ENCODE measurements around the gene SASH3.
"Not testable (repeated sequence)": the region's sequence is repeated elsewhere in the genome, so short reads cannot be mapped to it uniquely, and the experiment has no call there.

SASH3 gene

DNA sequence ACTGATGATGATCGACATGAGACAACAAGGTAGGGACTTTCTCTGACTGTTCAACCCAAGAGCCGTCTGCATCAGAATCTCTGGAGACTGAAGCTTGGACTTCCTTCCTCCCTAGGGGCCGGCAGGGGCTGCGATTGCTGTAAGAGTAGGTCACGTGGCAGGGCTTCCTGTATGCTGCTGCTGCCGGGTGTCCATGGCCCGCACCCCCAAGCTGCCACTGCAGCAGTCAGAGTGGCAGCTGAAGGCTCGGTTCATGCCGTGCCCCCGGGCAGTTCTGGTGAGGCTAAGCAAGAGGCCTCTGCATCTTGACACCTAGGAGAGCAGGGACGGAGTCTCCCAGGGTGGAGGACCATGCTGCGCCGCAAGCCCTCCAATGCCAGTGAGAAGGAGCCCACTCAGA, at the start of gene SASH3:
TSS of gene SASH3 (plus strand) at position 203 of the 400 bp plus-strand sequence. CDS start at position 352, 149 bp downstream.
- peak; percentile 77 for DNase-seq

DNA sequence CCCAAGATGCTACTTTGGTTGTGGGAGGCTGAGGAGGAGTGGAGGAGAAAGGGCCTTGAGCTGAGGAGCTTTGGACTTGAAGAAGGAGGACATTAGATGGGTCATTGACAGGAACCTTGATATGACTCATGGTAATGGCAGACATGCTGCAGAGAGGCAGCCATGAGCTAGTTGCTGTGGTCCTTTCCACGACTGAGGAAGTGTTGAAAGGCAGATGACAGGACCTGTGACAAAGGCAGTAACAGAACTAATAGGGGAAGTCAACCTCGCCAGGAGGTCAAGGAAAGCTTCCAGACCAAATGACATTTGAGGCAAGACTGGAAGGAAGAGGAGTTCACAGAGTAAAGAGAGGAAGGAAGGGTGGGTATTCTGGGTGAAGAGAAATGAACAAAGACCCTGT, 48.5 kb upstream of the SASH3 start:
- peak; percentile 63 for DNase-seq

GRCh38 chrX:129732857-129733256, 46.9 kb upstream of the SASH3 start:
- DNase-seq = no peak

DNA sequence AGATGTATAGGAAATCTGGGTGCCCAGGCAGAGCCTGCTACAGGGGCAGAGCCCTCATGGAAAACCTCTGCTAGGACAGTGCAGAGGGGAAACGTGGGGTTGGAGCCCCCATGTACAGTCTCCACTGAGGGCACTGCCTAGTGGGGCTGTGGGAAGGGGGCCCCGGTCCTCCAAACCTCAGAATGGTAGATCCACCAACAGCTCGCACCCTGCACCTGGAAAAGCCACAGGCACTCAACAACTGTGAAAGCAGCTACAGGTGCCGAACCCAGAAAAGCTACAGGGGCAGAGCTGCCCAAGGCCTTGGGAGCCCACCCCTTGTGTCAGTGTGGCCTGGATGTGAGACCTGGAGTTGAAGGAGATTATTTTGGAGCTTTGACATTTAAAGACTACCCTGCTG, 46.4 kb upstream of the SASH3 start:
- no peak for DNase-seq

DNA sequence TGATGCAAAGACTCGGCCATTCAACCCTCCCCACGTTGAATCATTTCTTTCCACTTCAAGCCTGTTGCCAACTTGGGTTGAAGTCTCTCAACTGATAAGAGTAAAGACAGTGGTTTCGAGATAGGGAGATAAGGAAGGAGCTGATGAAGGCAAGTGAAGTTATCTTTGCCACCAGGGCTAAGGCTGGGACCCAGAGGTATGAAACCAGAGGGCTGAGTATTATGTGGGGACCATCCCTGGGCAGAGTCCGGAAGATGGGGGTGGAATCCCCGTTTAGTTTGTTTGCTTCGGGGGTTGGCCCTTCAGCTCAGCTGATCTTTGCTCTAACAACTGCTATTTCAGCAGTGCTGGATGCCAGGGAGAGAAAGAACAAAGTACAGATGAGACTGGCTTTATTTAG, 43.3 kb upstream of the SASH3 start:
- no peak for DNase-seq

GRCh38 chrX:129737916-129738315, 41.8 kb upstream of the SASH3 start:
- DNase-seq = peak; percentile 69

DNA sequence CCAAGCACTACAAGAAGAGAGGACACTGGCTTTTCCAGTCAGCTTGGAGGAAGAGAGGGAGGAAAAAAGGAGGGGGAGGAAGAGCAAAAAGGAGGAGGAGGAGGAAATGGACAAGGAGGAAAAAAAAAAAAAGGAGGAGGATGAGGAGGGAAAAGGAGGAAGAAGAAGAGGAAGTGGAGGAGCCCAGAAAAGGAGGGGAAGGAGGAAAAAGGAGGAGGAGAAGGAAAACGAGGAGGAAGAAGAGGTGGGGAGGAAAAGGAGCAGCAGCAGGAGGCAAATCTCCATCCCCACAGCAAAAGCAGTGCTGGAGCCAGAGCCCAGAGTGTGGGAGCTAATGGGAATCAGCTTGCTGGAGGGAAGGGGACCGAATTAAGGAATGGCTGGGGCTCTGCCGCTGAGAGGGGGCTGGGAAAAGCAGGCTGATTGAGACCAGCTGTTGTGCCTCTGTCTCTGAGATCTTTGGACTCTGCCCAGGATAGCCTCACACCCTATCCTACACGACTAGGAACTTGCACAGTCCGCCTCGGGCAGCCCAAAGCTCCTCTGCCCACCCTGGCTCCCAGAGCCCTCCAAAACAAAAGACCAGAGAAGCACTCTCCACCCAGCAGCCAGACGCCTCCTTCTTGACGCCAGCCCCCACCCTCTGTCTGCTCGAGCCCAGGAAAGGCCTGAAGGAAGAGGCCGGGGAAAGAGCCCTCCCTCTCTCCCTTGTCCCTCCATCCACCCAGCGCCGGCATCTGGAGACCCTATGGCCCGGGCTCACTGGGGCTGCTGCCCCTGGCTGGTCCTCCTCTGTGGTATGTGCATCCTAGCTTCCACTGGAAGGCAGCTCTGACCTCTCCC, 41.1 kb upstream of the SASH3 start, which contains the start of gene XPNPEP2:
TSS of gene XPNPEP2 (plus strand) at position 514 of the 843 bp plus-strand sequence. CDS start at position 749, 235 bp downstream.
- DNase-seq = no peak

DNA sequence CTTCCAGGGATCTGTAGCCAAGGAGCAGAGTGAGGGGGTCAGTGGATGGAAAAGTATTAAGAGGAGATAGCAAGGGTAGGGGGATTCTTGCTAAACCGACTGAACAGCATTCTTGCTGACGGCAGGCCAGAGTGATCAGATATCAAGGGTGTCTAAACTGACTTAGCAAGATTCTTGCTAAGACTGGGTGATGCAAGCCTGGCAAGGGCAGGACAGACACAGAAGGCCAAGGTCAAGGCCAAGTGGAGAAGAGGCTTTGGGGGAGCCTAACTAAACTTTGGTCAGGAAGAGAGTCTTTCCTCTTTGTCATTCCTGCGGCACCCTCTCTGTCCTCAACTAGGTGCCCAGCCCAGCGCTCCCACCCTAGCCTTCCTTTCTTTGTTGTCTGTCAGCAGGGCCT, 40.2 kb upstream of the SASH3 start:
- DNase-seq = no peak

GRCh38 chrX:129741880-129742758, 37.6 kb upstream of the SASH3 start:
- no peak for DNase-seq

GRCh38 chrX:129742759-129743152, 37.0 kb upstream of the SASH3 start:
- DNase-seq = not testable (repeated sequence)

- DNase-seq = peak; percentile 1
Measured at GRCh38 chrX:129743821-129744220, 35.9 kb upstream of the SASH3 start.

- DNase-seq = no peak
Measured at GRCh38 chrX:129744861-129745321, 34.9 kb upstream of the SASH3 start.

DNA sequence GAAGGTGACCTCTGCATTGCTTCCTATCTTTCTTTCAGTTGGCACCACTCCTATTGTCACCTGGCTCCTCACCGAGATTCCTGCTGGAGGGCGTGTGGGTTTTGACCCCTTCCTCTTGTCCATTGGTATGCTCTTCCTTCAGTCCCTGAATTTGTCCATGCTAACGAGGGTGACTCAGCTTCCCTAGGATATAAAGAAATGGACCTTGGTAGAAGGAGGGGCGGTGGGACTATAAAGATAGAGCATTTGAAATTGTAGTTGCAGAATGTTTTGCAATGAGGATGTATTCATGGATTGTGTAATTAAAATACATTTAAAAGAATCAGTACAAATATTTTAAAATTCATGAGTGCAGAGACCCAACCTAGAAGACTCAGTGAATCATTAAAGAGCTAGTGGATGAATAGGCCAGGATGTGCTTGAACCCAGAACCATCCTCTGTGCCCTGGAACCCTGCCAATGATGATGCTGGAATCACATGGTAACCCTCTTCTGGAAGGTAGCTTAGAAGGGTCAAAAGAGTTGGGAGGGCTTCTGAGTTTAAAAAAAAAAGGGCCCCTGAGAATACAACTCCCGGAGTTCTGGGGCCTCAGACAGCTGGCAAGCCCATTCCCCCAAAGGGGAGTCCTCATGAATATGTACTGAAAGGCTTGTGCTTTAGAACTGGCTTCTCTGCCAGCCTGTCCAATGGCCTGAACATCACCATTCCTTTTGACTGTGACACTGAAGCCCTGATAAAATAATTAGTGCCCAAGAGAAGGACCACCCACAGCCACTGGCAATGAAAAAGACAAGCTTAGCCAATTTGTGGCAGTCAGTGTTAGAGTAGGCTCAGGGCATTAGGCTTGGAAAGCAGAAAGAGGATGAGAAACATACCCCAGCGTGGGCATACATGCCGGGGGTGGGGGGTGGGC, 32.9 kb upstream of the SASH3 start:
- DNase-seq = no peak

DNA sequence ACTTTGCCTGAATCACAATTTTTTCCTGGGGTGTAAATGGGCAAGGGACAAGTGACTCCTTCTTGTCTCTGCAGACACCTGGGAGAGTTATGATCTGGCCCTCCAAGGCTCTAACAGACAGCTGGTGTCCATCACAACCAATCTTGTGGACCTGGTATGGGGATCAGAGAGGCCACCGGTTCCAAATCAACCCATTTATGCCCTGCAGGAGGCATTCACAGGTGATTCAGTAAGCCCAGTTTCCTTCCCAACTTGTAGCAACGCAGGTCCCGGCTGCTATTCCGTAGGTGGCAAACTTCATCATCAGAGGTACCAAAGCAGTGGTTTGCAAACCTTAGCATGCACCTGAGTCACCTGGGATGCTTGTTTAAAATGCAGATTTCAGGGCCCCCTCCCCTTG, 32.2 kb upstream of the SASH3 start:
- DNase-seq = no peak

GRCh38 chrX:129748305-129748704, 31.4 kb upstream of the SASH3 start:
- no peak for DNase-seq

- no peak for DNase-seq
Measured at GRCh38 chrX:129749069-129749468, 30.7 kb upstream of the SASH3 start.

DNA sequence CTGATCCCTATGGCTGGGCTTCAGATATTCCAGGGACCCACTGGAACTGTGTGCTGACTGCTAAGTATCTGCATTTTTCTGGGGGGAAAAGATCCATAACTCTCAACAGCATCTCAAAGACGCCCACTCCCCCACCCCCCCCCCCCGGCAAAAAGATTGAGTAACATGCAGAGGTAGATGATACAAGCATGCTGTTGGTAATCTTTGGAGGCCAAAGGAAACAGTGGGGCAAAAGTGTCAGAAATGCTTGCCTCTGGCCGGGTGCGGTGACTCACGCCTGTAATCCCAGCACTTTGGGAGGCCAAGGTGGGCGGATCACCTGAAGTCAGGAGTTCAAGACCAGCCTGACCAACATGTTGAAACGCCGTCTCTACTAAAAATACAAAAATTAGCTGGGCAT, 28.8 kb upstream of the SASH3 start:
- no peak for DNase-seq

- DNase-seq = no peak
Measured at GRCh38 chrX:129754056-129755024, 25.4 kb upstream of the SASH3 start.

- no peak for DNase-seq
Measured at GRCh38 chrX:129755779-129756650, 23.7 kb upstream of the SASH3 start.

DNA sequence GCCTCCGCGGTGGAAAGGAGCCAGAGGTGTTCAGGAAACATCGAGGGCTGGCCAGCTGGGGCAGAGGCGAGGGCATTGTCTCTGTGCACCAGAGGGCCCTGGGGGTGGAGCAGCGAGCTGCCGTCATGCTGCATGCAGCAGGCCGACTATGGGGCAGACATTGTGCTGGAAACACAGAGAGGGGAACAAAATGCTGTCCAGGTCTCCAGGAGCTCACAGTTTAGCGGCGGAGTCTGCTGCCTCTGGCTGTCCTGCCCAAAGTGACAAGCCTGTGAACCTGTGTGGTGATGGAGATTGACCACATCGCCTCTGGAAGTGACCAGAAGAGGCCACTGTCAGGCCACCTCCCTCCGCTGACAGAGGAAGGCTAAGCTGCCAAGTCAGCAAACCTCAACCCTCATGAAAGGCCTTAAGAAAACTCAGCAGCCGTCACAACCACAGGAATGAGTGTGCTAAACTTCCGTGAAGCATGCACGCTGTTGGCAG, 20.1 kb upstream of the SASH3 start:
- DNase-seq = peak; percentile 67
